Erythroblast (primary cell): ENCODE data around the gene LTBP4.

ENCODE experiments used
- DNase-seq, 2 experiments: peaks; one replicate each; lab custom pipeline; 2025; lab: John Stamatoyannopoulos, UW
- GATA1 ChIP-seq: IDR thresholded peaks from 2 replicates; pipeline ENCODE4 v1.6.1; 2011; ENCODE audit warnings: low read depth, mild to moderate bottlenecking, control low read depth, low read length, moderate library complexity
- POLR2A ChIP-seq: IDR thresholded peaks from 2 replicates; pipeline ENCODE4 v1.6.1; 2011; ENCODE audit warnings: mild to moderate bottlenecking, low read length

LTBP4 gene

DNA sequence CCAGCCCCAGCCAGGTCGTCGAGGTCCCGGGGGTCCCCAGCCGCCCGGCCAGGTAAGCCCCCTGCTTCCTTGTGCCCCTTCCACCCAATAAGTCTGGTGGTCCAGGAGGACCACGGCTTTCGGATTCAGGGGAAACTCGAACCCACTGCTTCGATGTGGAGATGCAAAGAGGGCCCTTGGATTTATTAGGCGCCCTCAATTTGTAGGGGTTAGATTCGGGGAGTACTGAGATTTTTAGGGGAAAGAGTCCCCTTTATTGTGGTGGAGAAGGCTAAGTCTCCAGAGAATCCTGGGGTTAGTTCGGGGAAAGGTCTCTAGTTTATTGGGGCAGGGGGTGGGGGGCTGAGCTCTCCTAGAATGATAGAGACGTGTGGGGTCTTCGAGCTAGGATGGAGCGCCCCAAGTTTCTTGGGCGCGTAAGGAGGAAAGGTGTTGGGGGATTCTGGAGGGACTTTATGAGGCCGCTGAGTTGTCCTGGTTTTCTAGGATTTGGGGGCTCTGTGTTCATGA, 3.8 kb upstream of the LTBP4 start:
- no peak for TF ChIP-seq POLR2A
- TF ChIP-seq GATA1: no peak
- no peak for DNase-seq

- peak; percentile 82 to 92 for DNase-seq
These were observed 2.9 kb upstream of the LTBP4 start for GRCh38 chr19:40598121-40598917.

GRCh38 chr19:40598918-40599307, 2.3 kb upstream of the LTBP4 start:
- no peak for TF ChIP-seq POLR2A
- no peak for TF ChIP-seq GATA1
- DNase-seq: no peak

More at GRCh38 chr19:40598121-40598917, 2.9 kb upstream of the LTBP4 start:
- TF ChIP-seq POLR2A (no peak), GATA1 (no peak)

GRCh38 chr19:40599331-40599901, 1.8 kb upstream of the LTBP4 start:
- TF ChIP-seq GATA1 (no peak), POLR2A (no peak)
- DNase-seq: peak; percentile 33 to 51

DNA sequence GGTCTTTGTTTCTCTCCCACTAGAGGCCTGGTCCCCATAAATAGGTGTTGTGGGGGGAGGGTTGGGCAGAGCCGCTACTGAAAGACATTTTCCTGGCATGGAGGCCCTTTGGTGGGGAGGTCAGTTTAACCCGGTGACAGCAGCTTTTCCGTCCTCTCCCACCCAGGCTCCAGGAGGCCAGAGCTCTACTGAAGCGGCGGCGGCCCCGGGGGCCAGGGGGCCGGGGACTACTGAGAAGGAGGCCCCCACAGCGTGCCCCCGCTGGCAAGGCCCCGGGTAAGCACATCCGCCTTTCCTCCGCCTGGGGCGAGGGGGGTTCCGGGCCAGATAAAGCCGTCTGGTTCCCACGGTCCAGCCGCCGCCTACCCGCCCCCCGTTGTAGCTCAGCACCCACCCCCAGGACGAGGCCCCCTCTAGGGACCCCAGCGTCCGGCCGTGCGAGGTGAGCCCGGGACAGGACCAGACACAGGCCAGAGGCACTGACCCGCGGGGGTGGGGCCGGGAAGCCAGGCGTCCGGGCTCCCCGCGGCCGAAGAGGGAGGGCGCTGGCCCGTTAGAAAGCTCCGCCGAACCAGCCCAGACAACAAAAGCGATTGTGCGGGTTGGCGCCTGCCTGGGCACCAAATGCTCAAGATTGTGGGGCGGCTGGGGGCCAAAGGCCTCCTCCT, 1.1 kb upstream of the LTBP4 start:
- TF ChIP-seq POLR2A: no peak
- TF ChIP-seq GATA1: no peak
- DNase-seq: peak; percentile 50

- TF ChIP-seq POLR2A (no peak), GATA1 (no peak)
- peak in 1 of 2 experiments; percentile 50 for DNase-seq
These were observed 517 bp upstream of the LTBP4 start for GRCh38 chr19:40600570-40601133.

- DNase-seq: no peak
- no peak for TF ChIP-seq POLR2A
- TF ChIP-seq GATA1: no peak
These were observed 1.9 kb downstream of the LTBP4 start for GRCh38 chr19:40603071-40603388.

GRCh38 chr19:40603389-40604170, 2.4 kb downstream of the LTBP4 start:
- TF ChIP-seq POLR2A (peak; percentile 43), GATA1 (no peak)
- peak; percentile 98 to 99 for DNase-seq

- no peak for DNase-seq
- no peak for TF ChIP-seq POLR2A
- TF ChIP-seq GATA1: no peak
These were observed 3.0 kb downstream of the LTBP4 start for GRCh38 chr19:40604171-40604646.

- peak; percentile 44 to 51 for DNase-seq
- TF ChIP-seq POLR2A (no peak), GATA1 (no peak)
These were observed 3.6 kb downstream of the LTBP4 start for GRCh38 chr19:40604647-40605215.

- DNase-seq: peak; percentile 72 to 74
- TF ChIP-seq POLR2A: peak; percentile 61
- no peak for TF ChIP-seq GATA1
These were observed 4.2 kb downstream of the LTBP4 start for GRCh38 chr19:40605216-40605971.
